WTC11 (cell line): Measurements from ENCODE around the gene GLOD5. TPM values are rescaled to one million over a fixed set of nuclear protein-coding genes. Genes with fewer than 3 reads are reported as not detected.

Experiments
- ATAC-seq: fragments of 200-7000 bp; cut with Tn5 transposase; 2 replicates; pipeline ENCODE4 v1.10.0; 2021; ENCODE audit warnings: mild to moderate bottlenecking, moderate library complexity
- CTCF ChIA-PET: fragments of 300-600 bp; sonication (Branson Sonifier 250); formaldehyde crosslinking; loops from one replicate; lab custom pipeline; 2021; ENCODE audit warnings: antibody characterized with exemption; lab: Charles Lee
- POLR2A ChIA-PET: fragments of 350-600 bp; sonication (Branson Sonifier 250); formaldehyde crosslinking; loops from one replicate; lab custom pipeline; 2021; ENCODE audit warnings: antibody characterized with exemption; lab: Charles Lee
- DNase-seq: peaks from one replicate; pipeline ENCODE4 v3.0.0; 2021; ENCODE audit warnings: low spot score
- H3K27ac Mint-ChIP-seq: 2 replicates; pipeline ENCODE4 v1.8.0; 2021; ENCODE audit warnings: mixed read lengths
- H3K27me3 Mint-ChIP-seq: 2 replicates; pipeline ENCODE4 v1.8.0; 2021; ENCODE audit warnings: low read depth, mild to moderate bottlenecking, moderate library complexity, mixed read lengths
- H3K36me3 Mint-ChIP-seq: 2 replicates; pipeline ENCODE4 v1.8.0; 2021; ENCODE audit warnings: mixed read lengths
- H3K4me1 Mint-ChIP-seq: 2 replicates; pipeline ENCODE4 v1.8.0; 2022; ENCODE audit warnings: mixed read lengths
- H3K4me3 Mint-ChIP-seq: 2 replicates; pipeline ENCODE4 v1.8.0; 2021; ENCODE audit warnings: mild to moderate bottlenecking, moderate library complexity, mixed read lengths
- H3K9me3 Mint-ChIP-seq: 2 replicates; pipeline ENCODE4 v1.8.0; 2021; ENCODE audit warnings: mixed read lengths
- ATF1 ChIP-seq: sonication (generic); formaldehyde crosslinking; IDR thresholded peaks from 2 replicates; pipeline ENCODE4 v1.8.1; 2023; ENCODE audit warnings: mild to moderate bottlenecking, moderate library complexity, missing genetic modification reagents
- ELF4 ChIP-seq: sonication (generic); formaldehyde crosslinking; IDR thresholded peaks from 2 replicates; pipeline ENCODE4 v1.8.1; 2022; ENCODE audit warnings: low read depth, mild to moderate bottlenecking, moderate library complexity, missing genetic modification reagents
- ERG ChIP-seq: fragments of 250-450 bp; sonication (Bioruptor Pico); IDR thresholded peaks from 2 replicates; pipeline ENCODE4 v1.8.0; 2021; ENCODE audit warnings: mild to moderate bottlenecking
- ESRRA ChIP-seq: sonication (generic); formaldehyde crosslinking; IDR thresholded peaks from 2 replicates; pipeline ENCODE4 v1.8.1; 2022; ENCODE audit warnings: mild to moderate bottlenecking, missing genetic modification reagents, borderline replicate concordance
- ETV6 ChIP-seq: sonication (generic); formaldehyde crosslinking; IDR thresholded peaks from 2 replicates; pipeline ENCODE4 v1.8.1; 2022; ENCODE audit warnings: mild to moderate bottlenecking, missing genetic modification reagents
- GTF2I ChIP-seq: fragments of 250-450 bp; sonication (Bioruptor Pico); conservative IDR thresholded peaks from 2 replicates; pipeline ENCODE4 v1.4.0; 2021; ENCODE audit warnings: mild to moderate bottlenecking
- IRF2 ChIP-seq: sonication (generic); formaldehyde crosslinking; IDR thresholded peaks from 2 replicates; pipeline ENCODE4 v1.8.0; 2022; ENCODE audit warnings: low read depth, missing genetic modification reagents, borderline replicate concordance
- JAZF1 ChIP-seq: fragments of 250-450 bp; sonication (Bioruptor Pico); IDR thresholded peaks from 2 replicates; pipeline ENCODE4 v1.9.0; 2021; ENCODE audit warnings: moderate library complexity, mild to moderate bottlenecking, inconsistent platforms
- NFE2L1 ChIP-seq: sonication (generic); formaldehyde crosslinking; IDR thresholded peaks from 2 replicates; pipeline ENCODE4 v1.8.1; 2023; ENCODE audit warnings: missing genetic modification reagents
- NR1H2 ChIP-seq: sonication (generic); formaldehyde crosslinking; IDR thresholded peaks from 2 replicates; pipeline ENCODE4 v1.9.0; 2021; ENCODE audit warnings: mild to moderate bottlenecking, moderate library complexity, missing genetic modification reagents
- TEAD1 ChIP-seq: sonication (generic); formaldehyde crosslinking; IDR thresholded peaks from 2 replicates; pipeline ENCODE4 v1.8.0; 2022; ENCODE audit warnings: mild to moderate bottlenecking, missing genetic modification reagents
- ZNF425 ChIP-seq: fragments of 250-450 bp; sonication (Bioruptor Pico); conservative IDR thresholded peaks from 2 replicates; pipeline ENCODE4 v1.9.0; 2021; ENCODE audit warnings: mild to moderate bottlenecking
- ZNF532 ChIP-seq: fragments of 250-450 bp; sonication (Bioruptor Pico); IDR thresholded peaks from 2 replicates; pipeline ENCODE4 v1.9.0; 2021; ENCODE audit warnings: mild to moderate bottlenecking, borderline replicate concordance
- total RNA-seq: library from RNA; stranded (reverse); gene quantifications from 3 replicates; pipeline ENCODE4 v1.2.3, GENCODE V29; 2021
- TF ChIP-seq, protein P1 (sequence below): sonication (generic); formaldehyde crosslinking; IDR thresholded peaks from 2 replicates; pipeline ENCODE4 v1.8.1; 2022; ENCODE audit warnings: missing genetic modification reagents, borderline replicate concordance
- TF ChIP-seq, protein P2 (sequence below): sonication (generic); formaldehyde crosslinking; IDR thresholded peaks from 2 replicates; pipeline ENCODE4 v1.8.0; 2022; ENCODE audit warnings: mild to moderate bottlenecking, missing genetic modification reagents

Gene GLOD5
- total RNA-seq, 1 experiment from 2014 or later, result not detected

- TF ChIP-seq, protein P1, sequence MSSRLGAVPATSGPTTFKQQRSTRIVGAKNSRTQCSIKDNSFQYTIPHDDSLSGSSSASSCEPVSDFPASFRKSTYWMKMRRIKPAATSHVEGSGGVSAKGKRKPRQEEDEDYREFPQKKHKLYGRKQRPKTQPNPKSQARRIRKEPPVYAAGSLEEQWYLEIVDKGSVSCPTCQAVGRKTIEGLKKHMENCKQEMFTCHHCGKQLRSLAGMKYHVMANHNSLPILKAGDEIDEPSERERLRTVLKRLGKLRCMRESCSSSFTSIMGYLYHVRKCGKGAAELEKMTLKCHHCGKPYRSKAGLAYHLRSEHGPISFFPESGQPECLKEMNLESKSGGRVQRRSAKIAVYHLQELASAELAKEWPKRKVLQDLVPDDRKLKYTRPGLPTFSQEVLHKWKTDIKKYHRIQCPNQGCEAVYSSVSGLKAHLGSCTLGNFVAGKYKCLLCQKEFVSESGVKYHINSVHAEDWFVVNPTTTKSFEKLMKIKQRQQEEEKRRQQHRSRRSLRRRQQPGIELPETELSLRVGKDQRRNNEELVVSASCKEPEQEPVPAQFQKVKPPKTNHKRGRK (CRISPR knock-in tag), result no peak
- TF ChIP-seq, protein P2, sequence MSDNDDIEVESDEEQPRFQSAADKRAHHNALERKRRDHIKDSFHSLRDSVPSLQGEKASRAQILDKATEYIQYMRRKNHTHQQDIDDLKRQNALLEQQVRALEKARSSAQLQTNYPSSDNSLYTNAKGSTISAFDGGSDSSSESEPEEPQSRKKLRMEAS (CRISPR knock-in tag), result no peak
Observed at GRCh38 chrX:48745222-48745621, 16.3 kb upstream of the GLOD5 start (continued).

DNA sequence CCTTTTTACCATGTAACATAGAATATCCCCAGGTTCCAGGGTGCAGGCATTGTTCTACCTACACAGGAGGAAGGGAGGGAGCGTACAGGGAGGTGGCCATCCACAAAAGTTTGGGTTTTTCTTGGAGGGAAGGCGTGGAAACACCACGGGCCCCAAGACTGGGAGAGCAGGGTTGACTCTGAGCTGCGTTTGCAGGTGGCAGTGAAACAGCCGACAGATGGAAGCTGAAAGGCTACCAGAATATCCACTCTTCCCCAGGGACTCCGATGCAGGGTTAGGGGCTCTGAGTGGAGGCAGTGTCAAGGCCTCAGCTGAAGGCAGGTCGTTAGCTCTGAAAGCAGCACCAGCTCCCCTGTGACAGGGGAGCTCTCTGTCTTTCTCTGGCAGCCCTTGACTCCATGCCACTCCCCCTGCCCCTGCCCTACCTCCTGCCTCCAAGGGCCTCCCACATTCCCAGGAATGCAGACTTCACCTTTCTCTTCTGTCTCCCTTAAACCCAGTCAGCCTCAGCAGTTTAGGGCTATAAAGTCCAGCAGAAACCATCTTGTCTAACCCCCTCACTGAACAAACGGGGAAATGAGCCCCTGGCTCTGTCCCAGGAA lies 14.0 kb upstream of the GLOD5 start:
- H3K27ac Mint-ChIP-seq, result no peak overlapping the region
- POLR2A ChIA-PET, result no interaction called here
- H3K9me3 Mint-ChIP-seq, result no peaks in the 10 kb centered on the region

GRCh38 chrX:48749182-48749581 lies 12.4 kb upstream of the GLOD5 start:
- Mint-ChIP-seq H3K27ac (no peak overlapping the region), H3K4me1 (no peaks in the 10 kb centered on the region), H3K9me3 (no peaks in the 10 kb centered on the region), H3K4me3 (no peak overlapping the region), H3K36me3 (no peaks in the 10 kb centered on the region), H3K27me3 (no peaks in the 10 kb centered on the region)
- CTCF ChIA-PET, result no interaction called here
- DNase-seq, result no peak
- ATAC-seq, result no peak
- POLR2A ChIA-PET, result no interaction called here
- TF ChIP-seq ETV6 (CRISPR knock-in tag) (no peak), GTF2I (CRISPR knock-in tag) (no peak), ERG (no peak), ELF4 (CRISPR knock-in tag) (no peak), NFE2L1 (CRISPR knock-in tag) (no peak), NR1H2 (CRISPR knock-in tag) (no peak), TEAD1 (CRISPR knock-in tag) (no peak), ESRRA (CRISPR knock-in tag) (no peak), JAZF1 (CRISPR knock-in tag) (no peak), ATF1 (CRISPR knock-in tag) (no peak)

More for the DNA sequence above, 14.0 kb upstream of the GLOD5 start:
- DNase-seq, result peak; percentile 10
- H3K36me3 Mint-ChIP-seq, result no peaks in the 10 kb centered on the region
- no peaks in the 10 kb centered on the region for H3K4me1 Mint-ChIP-seq
- no peak overlapping the region for H3K4me3 Mint-ChIP-seq
- H3K27me3 Mint-ChIP-seq, result no peaks in the 10 kb centered on the region
- TF ChIP-seq, protein P2 (CRISPR knock-in tag), result no peak
- TF ChIP-seq IRF2, result no peak
- no peak for TF ChIP-seq ZNF425 (CRISPR knock-in tag)
- no peak for TF ChIP-seq ZNF532 (CRISPR knock-in tag)
- CTCF ChIA-PET, result no interaction called here
- 0 out of 2 replicates have a peak, but pooled peaks have one; percentile 51 for ATAC-seq
